Heart left ventricle (tissue), 16 donors: ENCODE measurements around the gene PTGFRN. TPM values are rescaled to one million over a fixed set of nuclear protein-coding genes. Genes with fewer than 3 reads are reported as not detected.

Experiments used
- ATAC-seq, 4 donors: fragments of 200-7000 bp; cut with Tn5 transposase; one replicate each; pipeline ENCODE4 v1.9.1; 2020 to 2022; ENCODE audit warnings: moderate library complexity in 4 of 4, mild to moderate bottlenecking in 3 of 4, moderate number of reproducible peaks in 1 of 4
- DNase-seq, 5 donors: peaks; one replicate each; pipeline ENCODE4 v3.0.0-alpha.2; 2020
- H3K27ac ChIP-seq, 12 donors: fragments of 200-600 bp; sonication (generic) in 4 of 12; one replicate each; pipeline versions ENCODE4 v1.5.0 to v1.8.0; 2016 to 2022; ENCODE audit warnings: mild to moderate bottlenecking in 2 of 12
- H3K27me3 ChIP-seq, 9 donors: fragments of 200-600 bp; sonication (generic) in 2 of 9; one replicate each; pipeline versions ENCODE4 v1.5.1 to v1.8.0; 2016 to 2022; ENCODE audit warnings: mild to moderate bottlenecking in 3 of 9
- H3K36me3 ChIP-seq, 9 donors: fragments of 200-600 bp; sonication (generic) in 2 of 9; one replicate each; pipeline versions ENCODE4 v1.5.0 to v1.8.0; 2018 to 2022; ENCODE audit warnings: mild to moderate bottlenecking in 2 of 9
- H3K4me1 ChIP-seq, 12 donors: fragments of 200-600 bp; sonication (generic) in 4 of 12; one replicate each; pipeline versions ENCODE4 v1.5.0 to v1.8.0; 2016 to 2022; ENCODE audit warnings: mild to moderate bottlenecking in 3 of 12
- H3K4me3 ChIP-seq, 12 donors: fragments of 200-600 bp; sonication (generic) in 4 of 12; one replicate each; pipeline versions ENCODE4 v1.5.0 to v1.8.0; 2017 to 2022; ENCODE audit warnings: mild to moderate bottlenecking in 9 of 12, moderate library complexity in 4 of 12
- H3K9me3 ChIP-seq, 12 donors: fragments of 200-600 bp; sonication (generic) in 4 of 12; one replicate each; pipeline versions ENCODE4 v1.5.0 to v1.8.0; 2016 to 2022; ENCODE audit warnings: mild to moderate bottlenecking in 1 of 12
- POLR2A ChIP-seq, 2 donors: fragments of 450-650 bp; IDR thresholded peaks; one replicate each; pipeline ENCODE4 v1.6.1; 2017; ENCODE audit warnings: antibody characterized with exemption in 2 of 2, mild to moderate bottlenecking in 2 of 2, moderate library complexity in 2 of 2
- WGBS, 4 donors: extraction: QIAGEN DNeasy Blood & Tissue Kit in 2 of 4; methylation state at CpG; one replicate each; pipeline versions ENCODE4 v1.1.5 to v1.1.7; 2013 to 2018; 5-methylcytosine and 5-hydroxymethylcytosine counted together
- intact Hi-C, 10 donors: fragments of 100-400 bp; cut with DNase I; formaldehyde crosslinking; loops; one replicate each; pipeline versions ENCODE4 v1.11.1 to v1.14.2; 2022
- polyA plus RNA-seq, 2 donors: library from polyadenylated mRNA; stranded (reverse); fragments of 200-250 nt; gene quantifications; one replicate each; pipeline ENCODE4 v1.2.3, GENCODE V29; 2013
- total RNA-seq, 9 donors: library from RNA; depleted of rRNA in 2 of 9; stranded (reverse); fragments of >200 nt in 2 of 9; fragmentation: NEBNext Ultra II Directional in 3 of 9; extraction: Animal tissue kit (Norgen Biotek cat#: 25700) in 3 of 9; gene quantifications; one replicate each; pipeline versions ENCODE4 v1.1.0 to v1.2.4, GENCODE V29; 2016 to 2023
- TF ChIP-seq, protein P1 (sequence below), 12 donors: fragments of 200-600 bp; sonication (generic) in 4 of 12; IDR thresholded peaks; one replicate each; pipeline versions ENCODE4 v1.5.0 to v1.8.0; 2018 to 2022; ENCODE audit warnings: antibody characterized with exemption in 12 of 12, mild to moderate bottlenecking in 5 of 12
- donor health status: ischemic (EF 13 %, LVEDD 7.1; RV severe dilation, severe dysfunction).
- donor health status: healthy with polysubstance abuse.
- donor health status: DM: no; HTN: yes; CAD: no.
- donor health status: DM: no; HTN: no; CAD: no.
- donor health status: ischemic (EF 25% LVEDD 6.9; RV normal size, moderate dysfunction).
- donor health status: ischemic (EF 25% LVEDD 5.7; RV mildly dilated, moderate dysfunction).
- donor health status: healthy.
- donor health status: DM: yes; HTN: yes; CAD: no.
- donor health status: ischemic (EF 35%, LVEDD 5.7; RV mildly dilated, moderate dysfunction).
- donor health status: nonischemic (EF 11% LVEDD 7.7; RV severe dilation, severe dysfunction).
- donor health status: DM: yes; HTN: yes; CAD: no.
- donor health status: PGD.
- donor health status: ischemic (EF 29% LVEDD 5.4; RV normal size, mild dysfunction).
- donor health status: nonischemic (EF 23%, LVEDD 6.1; RV moderate dilation, normal function).

PTGFRN gene
- total and polyA plus RNA-seq, 11 donors = 21.5 to 231 (median 98.7) TPM

- 63 to 73% (median 67%) methylated on average over 5 to 6 of the region's 6 CpGs for WGBS, 4 donors
- Histone ChIP-seq H3K9me3 (no peaks in the 10 kb centered on the region), H3K27ac (no peak overlapping the region), H3K27me3 (no peaks in the 10 kb centered on the region), H3K36me3 (no peaks in the 10 kb centered on the region), H3K4me3 (no peak overlapping the region), H3K4me1 (peaks cover 0 to 5% (median 0%) of the 10 kb centered on the region in 12 donors)
- intact Hi-C loops = loop anchor here in 2 of 10 donors (10.0 kb wide), 2 partner anchors 51 to 171 kb away; no protein-coding TSS in a partner anchor
- no peak for ATAC-seq
- no peak for DNase-seq
- no peak for TF ChIP-seq POLR2A (IDR thresholded peaks at IDR 0.05)
- TF ChIP-seq, protein P1, sequence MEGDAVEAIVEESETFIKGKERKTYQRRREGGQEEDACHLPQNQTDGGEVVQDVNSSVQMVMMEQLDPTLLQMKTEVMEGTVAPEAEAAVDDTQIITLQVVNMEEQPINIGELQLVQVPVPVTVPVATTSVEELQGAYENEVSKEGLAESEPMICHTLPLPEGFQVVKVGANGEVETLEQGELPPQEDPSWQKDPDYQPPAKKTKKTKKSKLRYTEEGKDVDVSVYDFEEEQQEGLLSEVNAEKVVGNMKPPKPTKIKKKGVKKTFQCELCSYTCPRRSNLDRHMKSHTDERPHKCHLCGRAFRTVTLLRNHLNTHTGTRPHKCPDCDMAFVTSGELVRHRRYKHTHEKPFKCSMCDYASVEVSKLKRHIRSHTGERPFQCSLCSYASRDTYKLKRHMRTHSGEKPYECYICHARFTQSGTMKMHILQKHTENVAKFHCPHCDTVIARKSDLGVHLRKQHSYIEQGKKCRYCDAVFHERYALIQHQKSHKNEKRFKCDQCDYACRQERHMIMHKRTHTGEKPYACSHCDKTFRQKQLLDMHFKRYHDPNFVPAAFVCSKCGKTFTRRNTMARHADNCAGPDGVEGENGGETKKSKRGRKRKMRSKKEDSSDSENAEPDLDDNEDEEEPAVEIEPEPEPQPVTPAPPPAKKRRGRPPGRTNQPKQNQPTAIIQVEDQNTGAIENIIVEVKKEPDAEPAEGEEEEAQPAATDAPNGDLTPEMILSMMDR (IDR thresholded peaks at IDR 0.05) = no peak
These were observed 126.3 kb downstream of the PTGFRN start for GRCh38 chr1:117036018-117036461.

DNA sequence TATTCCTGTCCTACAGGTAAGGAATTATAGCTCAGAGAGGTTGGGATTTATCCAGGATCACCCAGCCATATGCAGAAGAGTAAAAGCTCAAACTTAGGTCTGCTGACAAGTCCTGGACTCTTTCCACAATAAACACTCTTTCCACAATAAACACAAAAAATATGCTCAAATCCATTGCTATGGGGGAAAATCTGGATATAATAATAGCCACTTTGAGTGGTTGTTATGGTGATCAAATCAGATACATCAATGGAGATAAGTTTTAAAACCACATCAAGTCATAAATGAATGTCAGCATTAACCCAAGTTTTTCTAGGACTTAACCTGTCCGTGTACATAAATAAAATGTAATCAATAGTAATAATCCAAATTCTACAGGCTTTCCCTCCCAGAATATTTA, 128.1 kb downstream of the PTGFRN start:
- H3K4me3 ChIP-seq = no peak overlapping the region
- intact Hi-C loops = loop anchor here in 2 of 10 donors (10.0 kb wide), 2 partner anchors 53 to 173 kb away; no protein-coding TSS in a partner anchor
- DNase-seq = no peak
- H3K9me3 ChIP-seq = no peaks in the 10 kb centered on the region
- TF ChIP-seq, protein P1 (IDR thresholded peaks at IDR 0.05) = no peak
- TF ChIP-seq POLR2A (IDR thresholded peaks at IDR 0.05) = no peak
- H3K27me3 ChIP-seq = no peaks in the 10 kb centered on the region
- no peak overlapping the region for H3K27ac ChIP-seq
- H3K4me1 ChIP-seq = peaks cover 0 to 5% (median 0%) of the 10 kb centered on the region in 12 donors
- no peaks in the 10 kb centered on the region for H3K36me3 ChIP-seq
- no peak for ATAC-seq
- WGBS, 4 donors = 79 to 93% (median 89%) methylated on average over 1 of the region's 1 CpG

GRCh38 chr1:117038236-117038635, 128.5 kb downstream of the PTGFRN start:
- WGBS, 4 donors = 57 to 72% (median 64%) methylated on average over 6 of the region's 6 CpGs
- DNase-seq = no peak

More at GRCh38 chr1:117038236-117038635, 128.5 kb downstream of the PTGFRN start:
- Histone ChIP-seq H3K4me1 (peaks cover 0 to 2% (median 0%) of the 10 kb centered on the region in 12 donors), H3K27ac (no peak overlapping the region), H3K9me3 (no peaks in the 10 kb centered on the region), H3K4me3 (no peak overlapping the region), H3K27me3 (no peaks in the 10 kb centered on the region), H3K36me3 (no peaks in the 10 kb centered on the region)
- TF ChIP-seq POLR2A (IDR thresholded peaks at IDR 0.05) = no peak
- TF ChIP-seq, protein P1 (IDR thresholded peaks at IDR 0.05) = no peak
- ATAC-seq = no peak
- intact Hi-C loops = loop anchor here in 2 of 10 donors (10.0 kb wide), 2 partner anchors 53 to 173 kb away; no protein-coding TSS in a partner anchor

Other genes starting within 250 kb of the PTGFRN start
- 10 to 100 TPM in 7 of 9 donors, 1 to 10 TPM in 2; 8.4 to 19.3 (median 11.9) TPM for gene IGSF3, start 242.2 kb upstream of the PTGFRN start, total RNA-seq
- gene IGSF3, start 242.2 kb upstream of the PTGFRN start, polyA plus RNA-seq = 1 to 10 TPM; 3.5 to 7.2 TPM
- 1 to 10 TPM in 3 of 9 donors, under 1 TPM in 3, not detected in 3; 0.40 to 9.7 (median 1.1) TPM for gene CD2, start 155.5 kb upstream of the PTGFRN start, total RNA-seq
- gene CD2, start 155.5 kb upstream of the PTGFRN start, polyA plus RNA-seq = under 1 TPM; 0.33 to 0.53 TPM
- gene CD101, start 91.8 kb downstream of the PTGFRN start, total RNA-seq = 1 to 10 TPM in 5 of 9 donors, under 1 TPM in 4; 0.54 to 2.5 (median 1.0) TPM
- under 1 TPM; 0.38 to 0.72 TPM for gene CD101, start 91.8 kb downstream of the PTGFRN start, polyA plus RNA-seq
- 10 to 100 TPM in 4 of 9 donors, 1 to 10 TPM in 5; 2.8 to 20.7 (median 9.5) TPM for gene TTF2, start 150.4 kb downstream of the PTGFRN start, total RNA-seq
- gene TTF2, start 150.4 kb downstream of the PTGFRN start, polyA plus RNA-seq = 1 to 10 TPM; 1.2 to 3.7 TPM
- 10 to 100 TPM in 5 of 9 donors, 1 to 10 TPM in 4; 6.9 to 22.2 (median 12.7) TPM for gene TRIM45, start 211.8 kb downstream of the PTGFRN start, total RNA-seq
- 1 to 10 TPM; 1.4 to 7.6 TPM for gene TRIM45, start 211.8 kb downstream of the PTGFRN start, polyA plus RNA-seq